Gastroesophageal sphincter (tissue), 3 donors: Measurements from ENCODE around the gene NUBPL.

Experiments used
- EP300 ChIP-seq: sonication (generic); formaldehyde crosslinking; IDR thresholded peaks from one replicate; pipeline ENCODE4 v1.6.1; 2017; ENCODE audit warnings: antibody characterized with exemption, mild to moderate bottlenecking
- POLR2A ChIP-seq, 2 donors: fragments of 450-650 bp; IDR thresholded peaks; one replicate each; pipeline ENCODE4 v1.6.1; 2017; ENCODE audit warnings: antibody characterized with exemption in 2 of 2, mild to moderate bottlenecking in 2 of 2, moderate library complexity in 1 of 2
- POLR2AphosphoS5 ChIP-seq: sonication (generic); formaldehyde crosslinking; IDR thresholded peaks from one replicate; pipeline ENCODE4 v1.6.1; 2017; ENCODE audit warnings: antibody characterized with exemption
- TF ChIP-seq, protein P1 (sequence below), 4 experiments: fragments of 200-600 bp in 2 of 4; fragments of 450-650 bp in 2 of 4; sonication (generic) in 1 of 4; IDR thresholded peaks; one replicate each; pipeline ENCODE4 v1.5.1; 2017 to 2019; ENCODE audit warnings: antibody characterized with exemption in 4 of 4, mild to moderate bottlenecking in 2 of 4, moderate library complexity in 2 of 4

GRCh38 chr14:31894351-31894750 lies 333.1 kb downstream of the NUBPL start:
- TF ChIP-seq POLR2A (IDR thresholded peaks at IDR 0.05) (no peak), POLR2AphosphoS5 (no peak), EP300 (no peak)
- TF ChIP-seq, protein P1, sequence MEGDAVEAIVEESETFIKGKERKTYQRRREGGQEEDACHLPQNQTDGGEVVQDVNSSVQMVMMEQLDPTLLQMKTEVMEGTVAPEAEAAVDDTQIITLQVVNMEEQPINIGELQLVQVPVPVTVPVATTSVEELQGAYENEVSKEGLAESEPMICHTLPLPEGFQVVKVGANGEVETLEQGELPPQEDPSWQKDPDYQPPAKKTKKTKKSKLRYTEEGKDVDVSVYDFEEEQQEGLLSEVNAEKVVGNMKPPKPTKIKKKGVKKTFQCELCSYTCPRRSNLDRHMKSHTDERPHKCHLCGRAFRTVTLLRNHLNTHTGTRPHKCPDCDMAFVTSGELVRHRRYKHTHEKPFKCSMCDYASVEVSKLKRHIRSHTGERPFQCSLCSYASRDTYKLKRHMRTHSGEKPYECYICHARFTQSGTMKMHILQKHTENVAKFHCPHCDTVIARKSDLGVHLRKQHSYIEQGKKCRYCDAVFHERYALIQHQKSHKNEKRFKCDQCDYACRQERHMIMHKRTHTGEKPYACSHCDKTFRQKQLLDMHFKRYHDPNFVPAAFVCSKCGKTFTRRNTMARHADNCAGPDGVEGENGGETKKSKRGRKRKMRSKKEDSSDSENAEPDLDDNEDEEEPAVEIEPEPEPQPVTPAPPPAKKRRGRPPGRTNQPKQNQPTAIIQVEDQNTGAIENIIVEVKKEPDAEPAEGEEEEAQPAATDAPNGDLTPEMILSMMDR (IDR thresholded peaks at IDR 0.05), result no peak
